ENCODE data around the gene ZBED5. TPM values are rescaled to one million over a fixed set of nuclear protein-coding genes. Genes with fewer than 3 reads are reported as not detected.

ZBED5 gene
- total and polyA plus RNA-seq, 8 donors, result 9.0 to 54.7 (median 21.7) TPM

DNA sequence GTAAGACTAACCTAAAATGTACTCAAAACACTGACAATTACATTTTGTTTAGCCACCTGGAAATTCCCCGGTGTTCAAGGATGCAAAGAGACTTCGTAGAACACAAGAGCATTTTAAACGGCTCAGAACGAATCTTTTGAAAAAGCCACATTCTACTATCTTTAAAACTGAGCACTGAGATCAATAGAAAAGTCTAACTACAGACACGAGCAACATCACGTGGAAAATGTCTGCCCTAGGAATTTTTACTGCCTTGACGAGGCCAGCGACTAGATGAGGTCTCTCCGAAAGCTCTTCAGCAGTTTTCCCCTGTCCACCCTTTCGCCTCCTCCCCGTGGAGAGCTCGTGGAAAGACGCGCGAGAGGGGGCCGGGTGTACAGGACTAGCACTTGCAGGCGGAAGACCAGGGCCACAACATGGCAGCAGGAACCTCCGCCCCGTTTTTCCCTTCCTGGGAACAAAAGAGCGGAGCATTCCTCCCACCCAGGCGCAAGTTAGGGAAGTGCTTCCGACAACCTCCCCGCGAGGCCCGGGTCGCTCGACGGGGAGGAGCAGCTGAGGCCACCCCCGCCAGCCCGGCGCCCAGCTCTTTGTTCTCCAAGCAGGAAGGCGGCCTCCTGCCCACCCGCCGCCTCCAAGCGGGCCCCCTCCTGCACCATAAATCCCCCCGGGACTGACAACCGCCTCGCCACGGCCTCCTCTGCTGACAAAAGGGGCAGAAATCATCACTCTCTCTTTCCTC lies 50.2 kb downstream of the ZBED5 start:
- Histone ChIP-seq H3K27ac (peak overlapping the region; percentile 94 to 100 (median 98)), H3K9me3 (no peaks in the 10 kb centered on the region), H3K4me3 (peak overlapping the region; percentile 63 to 99 (median 92)), H3K27me3 (no peaks in the 10 kb centered on the region), H3K4me1 (peaks cover 20 to 57% (median 42%) of the 10 kb centered on the region in 4 donors), H3K36me3 (peaks cover 43 to 46% (median 45%) of the 10 kb centered on the region in 4 donors)
- 0 to 1% (median 0%) methylated on average over 28 to 39 of the region's 39 CpGs for WGBS, 5 donors
- intact Hi-C loops (cut with DNase I; ENCODE audit: low total_unique reads), result loop anchor here (10.0 kb wide), 1 partner anchor 47 kb away; the partner anchor contains the start of gene ZBED5
- DNase-seq, result peak; percentile 58 to 84
- TF ChIP-seq POLR2AphosphoS5 (IDR thresholded peaks at IDR 0.05) (peak in 2 of 3 donors; percentile 8 to 13), EP300 (IDR thresholded peaks at IDR 0.05) (no peak), POLR2A (IDR thresholded peaks at IDR 0.05) (no peak)
- TF ChIP-seq, protein P1, sequence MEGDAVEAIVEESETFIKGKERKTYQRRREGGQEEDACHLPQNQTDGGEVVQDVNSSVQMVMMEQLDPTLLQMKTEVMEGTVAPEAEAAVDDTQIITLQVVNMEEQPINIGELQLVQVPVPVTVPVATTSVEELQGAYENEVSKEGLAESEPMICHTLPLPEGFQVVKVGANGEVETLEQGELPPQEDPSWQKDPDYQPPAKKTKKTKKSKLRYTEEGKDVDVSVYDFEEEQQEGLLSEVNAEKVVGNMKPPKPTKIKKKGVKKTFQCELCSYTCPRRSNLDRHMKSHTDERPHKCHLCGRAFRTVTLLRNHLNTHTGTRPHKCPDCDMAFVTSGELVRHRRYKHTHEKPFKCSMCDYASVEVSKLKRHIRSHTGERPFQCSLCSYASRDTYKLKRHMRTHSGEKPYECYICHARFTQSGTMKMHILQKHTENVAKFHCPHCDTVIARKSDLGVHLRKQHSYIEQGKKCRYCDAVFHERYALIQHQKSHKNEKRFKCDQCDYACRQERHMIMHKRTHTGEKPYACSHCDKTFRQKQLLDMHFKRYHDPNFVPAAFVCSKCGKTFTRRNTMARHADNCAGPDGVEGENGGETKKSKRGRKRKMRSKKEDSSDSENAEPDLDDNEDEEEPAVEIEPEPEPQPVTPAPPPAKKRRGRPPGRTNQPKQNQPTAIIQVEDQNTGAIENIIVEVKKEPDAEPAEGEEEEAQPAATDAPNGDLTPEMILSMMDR (IDR thresholded peaks at IDR 0.05), result no peak

DNA sequence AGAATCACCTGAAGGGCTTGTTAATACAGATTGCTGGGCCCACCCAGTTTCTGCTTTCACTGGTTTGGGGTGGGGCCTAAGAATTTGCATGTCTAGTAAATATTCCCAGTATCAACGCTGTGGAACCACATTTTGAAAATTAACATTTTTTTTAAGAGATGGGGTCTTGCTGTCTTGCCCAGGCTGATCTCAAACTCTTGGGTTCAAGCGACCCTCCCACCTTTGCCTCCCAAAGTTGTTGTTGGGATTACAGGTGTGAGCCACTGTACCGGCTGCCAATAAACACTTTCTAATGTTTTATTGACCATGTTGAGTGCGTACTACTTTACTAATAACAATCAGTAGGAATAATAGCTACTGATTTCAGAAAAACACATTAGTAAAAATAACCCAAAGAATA lies 51.6 kb downstream of the ZBED5 start:
- Histone ChIP-seq H3K4me1 (peaks cover 20 to 69% (median 49%) of the 10 kb centered on the region in 4 donors), H3K9me3 (no peaks in the 10 kb centered on the region), H3K36me3 (peaks cover 57 to 60% (median 59%) of the 10 kb centered on the region in 4 donors), H3K27me3 (no peaks in the 10 kb centered on the region), H3K4me3 (peak overlapping the region in 2 of 4 donors; percentile 63 to 95), H3K27ac (peak overlapping the region in 1 of 5 donors; percentile 11)
- no peak for TF ChIP-seq POLR2AphosphoS5 (IDR thresholded peaks at IDR 0.05)
- no peak for TF ChIP-seq EP300 (IDR thresholded peaks at IDR 0.05)
- TF ChIP-seq, protein P1 (IDR thresholded peaks at IDR 0.05), result no peak
- no peak for TF ChIP-seq POLR2A (IDR thresholded peaks at IDR 0.05)
- intact Hi-C loops (cut with DNase I; ENCODE audit: low total_unique reads), result loop anchor here (10.0 kb wide), 1 partner anchor 49 kb away; the partner anchor contains the start of gene ZBED5
- 69 to 79% (median 70%) methylated on average over 4 of the region's 4 CpGs for WGBS, 5 donors
- DNase-seq, result no peak

DNA sequence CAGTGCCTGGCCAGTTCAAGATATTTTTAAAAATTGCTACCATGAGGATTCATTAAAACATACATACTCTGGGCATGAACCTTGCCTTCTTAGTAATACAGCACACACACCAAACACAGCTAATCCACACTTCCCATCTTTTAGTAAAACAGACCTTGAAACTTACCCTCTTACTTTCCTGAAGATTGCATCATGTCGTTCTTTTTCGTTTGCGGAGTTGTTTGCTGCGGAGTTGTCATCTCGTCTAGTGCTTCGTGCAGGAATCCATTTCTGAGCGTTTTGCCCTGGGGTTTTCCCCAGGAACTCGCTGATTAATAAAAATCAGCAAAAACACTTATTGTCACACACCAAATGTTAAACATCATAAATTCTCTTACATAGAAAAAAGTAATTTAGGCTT lies 52.1 kb downstream of the ZBED5 start:
- Histone ChIP-seq H3K9me3 (no peaks in the 10 kb centered on the region), H3K27me3 (no peaks in the 10 kb centered on the region), H3K4me3 (peak overlapping the region in 2 of 4 donors; percentile 63 to 95), H3K4me1 (peaks cover 20 to 70% (median 51%) of the 10 kb centered on the region in 4 donors), H3K36me3 (peaks cover 62 to 65% (median 64%) of the 10 kb centered on the region in 4 donors), H3K27ac (peak overlapping the region in 1 of 5 donors; percentile 11)
- intact Hi-C loops (cut with DNase I; ENCODE audit: low total_unique reads), result loop anchor here (10.0 kb wide), 1 partner anchor 49 kb away; the partner anchor contains the start of gene ZBED5
- no peak for DNase-seq
- TF ChIP-seq EP300 (IDR thresholded peaks at IDR 0.05), result no peak
- TF ChIP-seq POLR2AphosphoS5 (IDR thresholded peaks at IDR 0.05), result no peak
- TF ChIP-seq, protein P1 (IDR thresholded peaks at IDR 0.05), result no peak
- 64 to 73% (median 68%) methylated on average over 8 of the region's 8 CpGs for WGBS, 5 donors

DNA sequence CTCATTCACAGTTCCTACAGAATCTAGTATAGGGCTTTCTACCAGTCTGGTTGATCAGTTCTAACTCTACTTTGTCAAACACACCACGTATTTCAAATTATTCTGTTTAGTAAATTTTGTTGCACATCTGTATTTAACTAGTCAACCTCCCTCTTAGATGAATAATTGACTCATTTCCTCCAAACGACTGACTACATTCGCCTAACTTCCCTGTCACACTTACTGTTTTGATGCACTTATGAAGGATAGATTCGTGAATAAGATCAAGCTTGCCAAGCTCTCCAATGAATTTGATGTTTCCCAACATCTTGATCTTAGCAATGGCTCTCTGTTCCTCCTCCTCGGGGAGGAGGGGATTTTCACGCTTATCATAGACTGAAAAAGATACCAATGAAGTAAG lies 54.2 kb downstream of the ZBED5 start:
- H3K4me1 ChIP-seq, result peaks cover 20 to 84% (median 53%) of the 10 kb centered on the region in 4 donors
- 56 to 75% (median 70%) methylated on average over 6 of the region's 6 CpGs for WGBS, 5 donors

More for the DNA sequence above, 54.2 kb downstream of the ZBED5 start:
- Histone ChIP-seq H3K9me3 (no peaks in the 10 kb centered on the region), H3K27me3 (no peaks in the 10 kb centered on the region), H3K4me3 (no peak overlapping the region), H3K27ac (no peak overlapping the region), H3K36me3 (peaks cover 83 to 86% (median 85%) of the 10 kb centered on the region in 4 donors)
- TF ChIP-seq EP300 (IDR thresholded peaks at IDR 0.05) (no peak), POLR2A (IDR thresholded peaks at IDR 0.05) (no peak), POLR2AphosphoS5 (IDR thresholded peaks at IDR 0.05) (no peak)
- TF ChIP-seq, protein P1 (IDR thresholded peaks at IDR 0.05), result no peak
- no peak for DNase-seq
- intact Hi-C loops (cut with DNase I; ENCODE audit: low total_unique reads), result loop anchor here (10.0 kb wide), 1 partner anchor 51 kb away; the partner anchor contains the start of gene ZBED5

Other genes starting within 250 kb of the ZBED5 start
- gene IRAG1, start 164.3 kb downstream of the ZBED5 start, total RNA-seq, result 10 to 100 TPM; 24.6 to 60.7 (median 40.3) TPM
- gene IRAG1, start 164.3 kb downstream of the ZBED5 start, polyA plus RNA-seq, result 10 to 100 TPM; 12.7 to 17.2 (median 17.1) TPM
- 10 to 100 TPM in 3 of 5 donors, 1 to 10 TPM in 2; 9.3 to 39.5 (median 21.9) TPM for gene CTR9, start 106.8 kb downstream of the ZBED5 start, total RNA-seq
- gene CTR9, start 106.8 kb downstream of the ZBED5 start, polyA plus RNA-seq, result 10 to 100 TPM in 2 of 3 donors, 1 to 10 TPM in 1; 9.1 to 10.4 (median 10.4) TPM
- gene EIF4G2, start 49.1 kb downstream of the ZBED5 start, total RNA-seq, result 100 to 1,000 TPM; 344 to 576 (median 400) TPM
- 100 to 1,000 TPM; 182 to 291 (median 286) TPM for gene EIF4G2, start 49.1 kb downstream of the ZBED5 start, polyA plus RNA-seq

All from stomach (tissue), 9 donors.